Measurements from ENCODE around the gene MBD6. TPM values are rescaled to one million over a fixed set of nuclear protein-coding genes. Genes with fewer than 3 reads are reported as not detected.
A peak's percentile ranks its signal among the peaks of the same experiment; 100 is the strongest.

The MBD6 gene
- total and polyA plus RNA-seq, 2 of the 8 experiments (the other 6 are each of a cell fraction or from before 2014, with no cell fraction given), result 3.9 to 32.3 TPM

DNA sequence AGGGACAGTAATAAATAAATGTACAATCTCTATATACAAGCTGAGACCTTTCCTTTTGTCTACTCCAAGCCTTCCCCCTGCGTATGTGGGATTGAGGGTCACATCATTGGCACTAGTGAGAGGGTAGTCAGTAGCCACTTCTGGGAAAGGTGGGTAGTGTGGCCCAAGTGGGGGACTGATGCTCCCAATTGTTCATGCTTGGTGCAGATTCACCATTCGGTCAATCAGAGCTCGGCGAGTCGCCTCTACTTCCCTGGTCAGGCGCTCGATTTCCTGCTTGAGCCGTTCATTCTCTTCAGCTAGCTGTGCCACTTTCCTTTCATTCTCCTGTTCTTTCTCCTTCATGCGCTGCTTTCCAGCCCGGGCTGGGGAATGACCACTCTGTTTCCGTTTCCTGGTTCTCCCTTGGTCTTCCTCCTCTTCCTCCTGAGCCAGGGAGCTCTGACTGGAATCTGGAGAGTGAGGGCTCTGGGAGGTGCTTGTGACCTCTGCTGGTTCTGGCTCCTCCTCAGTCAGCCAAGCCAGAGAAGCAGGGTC, 5.9 kb upstream of the MBD6 start (continued):
- TF ChIP-seq, protein P1, sequence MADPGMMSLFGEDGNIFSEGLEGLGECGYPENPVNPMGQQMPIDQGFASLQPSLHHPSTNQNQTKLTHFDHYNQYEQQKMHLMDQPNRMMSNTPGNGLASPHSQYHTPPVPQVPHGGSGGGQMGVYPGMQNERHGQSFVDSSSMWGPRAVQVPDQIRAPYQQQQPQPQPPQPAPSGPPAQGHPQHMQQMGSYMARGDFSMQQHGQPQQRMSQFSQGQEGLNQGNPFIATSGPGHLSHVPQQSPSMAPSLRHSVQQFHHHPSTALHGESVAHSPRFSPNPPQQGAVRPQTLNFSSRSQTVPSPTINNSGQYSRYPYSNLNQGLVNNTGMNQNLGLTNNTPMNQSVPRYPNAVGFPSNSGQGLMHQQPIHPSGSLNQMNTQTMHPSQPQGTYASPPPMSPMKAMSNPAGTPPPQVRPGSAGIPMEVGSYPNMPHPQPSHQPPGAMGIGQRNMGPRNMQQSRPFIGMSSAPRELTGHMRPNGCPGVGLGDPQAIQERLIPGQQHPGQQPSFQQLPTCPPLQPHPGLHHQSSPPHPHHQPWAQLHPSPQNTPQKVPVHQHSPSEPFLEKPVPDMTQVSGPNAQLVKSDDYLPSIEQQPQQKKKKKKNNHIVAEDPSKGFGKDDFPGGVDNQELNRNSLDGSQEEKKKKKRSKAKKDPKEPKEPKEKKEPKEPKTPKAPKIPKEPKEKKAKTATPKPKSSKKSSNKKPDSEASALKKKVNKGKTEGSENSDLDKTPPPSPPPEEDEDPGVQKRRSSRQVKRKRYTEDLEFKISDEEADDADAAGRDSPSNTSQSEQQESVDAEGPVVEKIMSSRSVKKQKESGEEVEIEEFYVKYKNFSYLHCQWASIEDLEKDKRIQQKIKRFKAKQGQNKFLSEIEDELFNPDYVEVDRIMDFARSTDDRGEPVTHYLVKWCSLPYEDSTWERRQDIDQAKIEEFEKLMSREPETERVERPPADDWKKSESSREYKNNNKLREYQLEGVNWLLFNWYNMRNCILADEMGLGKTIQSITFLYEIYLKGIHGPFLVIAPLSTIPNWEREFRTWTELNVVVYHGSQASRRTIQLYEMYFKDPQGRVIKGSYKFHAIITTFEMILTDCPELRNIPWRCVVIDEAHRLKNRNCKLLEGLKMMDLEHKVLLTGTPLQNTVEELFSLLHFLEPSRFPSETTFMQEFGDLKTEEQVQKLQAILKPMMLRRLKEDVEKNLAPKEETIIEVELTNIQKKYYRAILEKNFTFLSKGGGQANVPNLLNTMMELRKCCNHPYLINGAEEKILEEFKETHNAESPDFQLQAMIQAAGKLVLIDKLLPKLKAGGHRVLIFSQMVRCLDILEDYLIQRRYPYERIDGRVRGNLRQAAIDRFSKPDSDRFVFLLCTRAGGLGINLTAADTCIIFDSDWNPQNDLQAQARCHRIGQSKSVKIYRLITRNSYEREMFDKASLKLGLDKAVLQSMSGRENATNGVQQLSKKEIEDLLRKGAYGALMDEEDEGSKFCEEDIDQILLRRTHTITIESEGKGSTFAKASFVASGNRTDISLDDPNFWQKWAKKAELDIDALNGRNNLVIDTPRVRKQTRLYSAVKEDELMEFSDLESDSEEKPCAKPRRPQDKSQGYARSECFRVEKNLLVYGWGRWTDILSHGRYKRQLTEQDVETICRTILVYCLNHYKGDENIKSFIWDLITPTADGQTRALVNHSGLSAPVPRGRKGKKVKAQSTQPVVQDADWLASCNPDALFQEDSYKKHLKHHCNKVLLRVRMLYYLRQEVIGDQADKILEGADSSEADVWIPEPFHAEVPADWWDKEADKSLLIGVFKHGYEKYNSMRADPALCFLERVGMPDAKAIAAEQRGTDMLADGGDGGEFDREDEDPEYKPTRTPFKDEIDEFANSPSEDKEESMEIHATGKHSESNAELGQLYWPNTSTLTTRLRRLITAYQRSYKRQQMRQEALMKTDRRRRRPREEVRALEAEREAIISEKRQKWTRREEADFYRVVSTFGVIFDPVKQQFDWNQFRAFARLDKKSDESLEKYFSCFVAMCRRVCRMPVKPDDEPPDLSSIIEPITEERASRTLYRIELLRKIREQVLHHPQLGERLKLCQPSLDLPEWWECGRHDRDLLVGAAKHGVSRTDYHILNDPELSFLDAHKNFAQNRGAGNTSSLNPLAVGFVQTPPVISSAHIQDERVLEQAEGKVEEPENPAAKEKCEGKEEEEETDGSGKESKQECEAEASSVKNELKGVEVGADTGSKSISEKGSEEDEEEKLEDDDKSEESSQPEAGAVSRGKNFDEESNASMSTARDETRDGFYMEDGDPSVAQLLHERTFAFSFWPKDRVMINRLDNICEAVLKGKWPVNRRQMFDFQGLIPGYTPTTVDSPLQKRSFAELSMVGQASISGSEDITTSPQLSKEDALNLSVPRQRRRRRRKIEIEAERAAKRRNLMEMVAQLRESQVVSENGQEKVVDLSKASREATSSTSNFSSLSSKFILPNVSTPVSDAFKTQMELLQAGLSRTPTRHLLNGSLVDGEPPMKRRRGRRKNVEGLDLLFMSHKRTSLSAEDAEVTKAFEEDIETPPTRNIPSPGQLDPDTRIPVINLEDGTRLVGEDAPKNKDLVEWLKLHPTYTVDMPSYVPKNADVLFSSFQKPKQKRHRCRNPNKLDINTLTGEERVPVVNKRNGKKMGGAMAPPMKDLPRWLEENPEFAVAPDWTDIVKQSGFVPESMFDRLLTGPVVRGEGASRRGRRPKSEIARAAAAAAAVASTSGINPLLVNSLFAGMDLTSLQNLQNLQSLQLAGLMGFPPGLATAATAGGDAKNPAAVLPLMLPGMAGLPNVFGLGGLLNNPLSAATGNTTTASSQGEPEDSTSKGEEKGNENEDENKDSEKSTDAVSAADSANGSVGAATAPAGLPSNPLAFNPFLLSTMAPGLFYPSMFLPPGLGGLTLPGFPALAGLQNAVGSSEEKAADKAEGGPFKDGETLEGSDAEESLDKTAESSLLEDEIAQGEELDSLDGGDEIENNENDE (IDR thresholded peaks at IDR 0.05; ENCODE audit: insufficient replicate concordance, low read length), result peak; percentile 1

Measured in H1 (cell line).